Measurements from ENCODE around the gene CIAO2A. TPM values are rescaled to one million over a fixed set of nuclear protein-coding genes. Genes with fewer than 3 reads are reported as not detected.

CIAO2A gene
- total and polyA plus RNA-seq, 4 donors = 41.7 to 48.1 (median 47.3) TPM

- 100% methylated on average over 1 of the region's 1 CpG for WGBS (ENCODE audit: insufficient coverage)
- no peak for DNase-seq (ENCODE audit: low read depth in 4 of 6, low spot score in 6 of 6)
- H3K27me3 ChIP-seq (ENCODE audit: control insufficient read depth, insufficient read depth, low read length) = peaks cover 9% of the 10 kb centered on the region
These were observed 44.7 kb downstream of the CIAO2A start for GRCh38 chr15:64048781-64049460.

GRCh38 chr15:64046421-64047153, 47.1 kb downstream of the CIAO2A start, which contains the start of gene DAPK2:
TSS of gene DAPK2 (minus strand) at chr15:64046485. CDS start at chr15:64040261, 6,224 bp downstream.
- peak within 1 kb of the TSS; percentile 41 for H3K4me3 ChIP-seq (ENCODE audit: low read depth, low read length)
- H3K4me1 ChIP-seq (ENCODE audit: control insufficient read depth, insufficient read depth, low read length) = peaks cover 19% of the 10 kb centered on the region
- peak; percentile 10 to 84 (median 41) for DNase-seq (ENCODE audit: low read depth in 4 of 6, low spot score in 6 of 6)
- WGBS (ENCODE audit: insufficient coverage) = under 1% methylated on average over 43 of the region's 50 CpGs
- no peaks in the 10 kb centered on the region for H3K36me3 ChIP-seq (ENCODE audit: control insufficient read depth, insufficient read depth, low read length)
- no peaks in the 10 kb centered on the region for H3K9me3 ChIP-seq (ENCODE audit: control insufficient read depth, insufficient read depth, low read length)
- no peak within 1 kb of the TSS for H3K27ac ChIP-seq (ENCODE audit: low read depth, low read length)
- peaks cover 9% of the 10 kb centered on the region for H3K27me3 ChIP-seq (ENCODE audit: control insufficient read depth, insufficient read depth, low read length)

More at GRCh38 chr15:64048781-64049460, 44.7 kb downstream of the CIAO2A start:
- H3K4me1 ChIP-seq (ENCODE audit: control insufficient read depth, insufficient read depth, low read length) = peaks cover 19% of the 10 kb centered on the region
- H3K4me3 ChIP-seq (ENCODE audit: low read depth, low read length) = no peak overlapping the region
- H3K36me3 ChIP-seq (ENCODE audit: control insufficient read depth, insufficient read depth, low read length) = no peaks in the 10 kb centered on the region
- H3K27ac ChIP-seq (ENCODE audit: low read depth, low read length) = no peak overlapping the region
- H3K9me3 ChIP-seq (ENCODE audit: control insufficient read depth, insufficient read depth, low read length) = no peaks in the 10 kb centered on the region

- Histone ChIP-seq H3K4me3 (ENCODE audit: low read depth, low read length) (peak overlapping the region; percentile 7), H3K27ac (ENCODE audit: low read depth, low read length) (no peak overlapping the region), H3K27me3 (ENCODE audit: control insufficient read depth, insufficient read depth, low read length) (peaks cover 9% of the 10 kb centered on the region), H3K9me3 (ENCODE audit: control insufficient read depth, insufficient read depth, low read length) (no peaks in the 10 kb centered on the region), H3K4me1 (ENCODE audit: control insufficient read depth, insufficient read depth, low read length) (peaks cover 19% of the 10 kb centered on the region), H3K36me3 (ENCODE audit: control insufficient read depth, insufficient read depth, low read length) (no peaks in the 10 kb centered on the region)
- WGBS (ENCODE audit: insufficient coverage) = 10% methylated on average over 70 of the region's 76 CpGs
- DNase-seq (ENCODE audit: low read depth in 4 of 6, low spot score in 6 of 6) = peak in 2 of 6 donors; percentile 3 to 36
These were observed 47.7 kb downstream of the CIAO2A start for GRCh38 chr15:64045774-64046420.

- Histone ChIP-seq H3K9me3 (ENCODE audit: control insufficient read depth, insufficient read depth, low read length) (no peaks in the 10 kb centered on the region), H3K36me3 (ENCODE audit: control insufficient read depth, insufficient read depth, low read length) (no peaks in the 10 kb centered on the region), H3K4me3 (ENCODE audit: low read depth, low read length) (no peak overlapping the region), H3K4me1 (ENCODE audit: control insufficient read depth, insufficient read depth, low read length) (peaks cover 19% of the 10 kb centered on the region), H3K27ac (ENCODE audit: low read depth, low read length) (no peak overlapping the region), H3K27me3 (ENCODE audit: control insufficient read depth, insufficient read depth, low read length) (peaks cover 9% of the 10 kb centered on the region)
- no peak for DNase-seq (ENCODE audit: low read depth in 4 of 6, low spot score in 6 of 6)
- 91% methylated on average over 5 of the region's 5 CpGs for WGBS (ENCODE audit: insufficient coverage)
These were observed 48.6 kb downstream of the CIAO2A start for GRCh38 chr15:64045101-64045435.

GRCh38 chr15:64044300-64045100, 49.1 kb downstream of the CIAO2A start:
- Histone ChIP-seq H3K4me3 (ENCODE audit: low read depth, low read length) (no peak overlapping the region), H3K27ac (ENCODE audit: low read depth, low read length) (no peak overlapping the region)
- DNase-seq (ENCODE audit: low read depth in 4 of 6, low spot score in 6 of 6) = no peak

GRCh38 chr15:64038878-64039610, 54.6 kb downstream of the CIAO2A start:
- no peak overlapping the region for H3K4me3 ChIP-seq (ENCODE audit: low read depth, low read length)
- no peaks in the 10 kb centered on the region for H3K4me1 ChIP-seq (ENCODE audit: control insufficient read depth, insufficient read depth, low read length)
- DNase-seq (ENCODE audit: low read depth in 4 of 6, low spot score in 6 of 6) = no peak
- 83% methylated on average over 1 of the region's 4 CpGs for WGBS (ENCODE audit: insufficient coverage)
- H3K27me3 ChIP-seq (ENCODE audit: control insufficient read depth, insufficient read depth, low read length) = no peaks in the 10 kb centered on the region
- no peak overlapping the region for H3K27ac ChIP-seq (ENCODE audit: low read depth, low read length)
- H3K9me3 ChIP-seq (ENCODE audit: control insufficient read depth, insufficient read depth, low read length) = no peaks in the 10 kb centered on the region
- H3K36me3 ChIP-seq (ENCODE audit: control insufficient read depth, insufficient read depth, low read length) = peaks cover 2% of the 10 kb centered on the region

More at GRCh38 chr15:64044300-64045100, 49.1 kb downstream of the CIAO2A start:
- no peaks in the 10 kb centered on the region for H3K9me3 ChIP-seq (ENCODE audit: control insufficient read depth, insufficient read depth, low read length)
- H3K27me3 ChIP-seq (ENCODE audit: control insufficient read depth, insufficient read depth, low read length) = peaks cover 9% of the 10 kb centered on the region
- WGBS (ENCODE audit: insufficient coverage) = 87% methylated on average over 6 of the region's 7 CpGs
- H3K4me1 ChIP-seq (ENCODE audit: control insufficient read depth, insufficient read depth, low read length) = peaks cover 19% of the 10 kb centered on the region
- H3K36me3 ChIP-seq (ENCODE audit: control insufficient read depth, insufficient read depth, low read length) = no peaks in the 10 kb centered on the region

GRCh38 chr15:64037966-64038365, 55.7 kb downstream of the CIAO2A start:
- no peak overlapping the region for H3K4me3 ChIP-seq (ENCODE audit: low read depth, low read length)
- WGBS (ENCODE audit: insufficient coverage) = 77% methylated on average over 1 of the region's 2 CpGs

GRCh38 chr15:64037116-64037515, 56.5 kb downstream of the CIAO2A start:
- DNase-seq (ENCODE audit: low read depth in 4 of 6, low spot score in 6 of 6) = no peak
- Histone ChIP-seq H3K27me3 (ENCODE audit: control insufficient read depth, insufficient read depth, low read length) (no peaks in the 10 kb centered on the region), H3K27ac (ENCODE audit: low read depth, low read length) (no peak overlapping the region), H3K4me3 (ENCODE audit: low read depth, low read length) (no peak overlapping the region), H3K36me3 (ENCODE audit: control insufficient read depth, insufficient read depth, low read length) (peaks cover 2% of the 10 kb centered on the region), H3K9me3 (ENCODE audit: control insufficient read depth, insufficient read depth, low read length) (no peaks in the 10 kb centered on the region), H3K4me1 (ENCODE audit: control insufficient read depth, insufficient read depth, low read length) (no peaks in the 10 kb centered on the region)
- WGBS (ENCODE audit: insufficient coverage) = 95% methylated on average over 3 of the region's 3 CpGs

More at GRCh38 chr15:64037966-64038365, 55.7 kb downstream of the CIAO2A start:
- Histone ChIP-seq H3K27ac (ENCODE audit: low read depth, low read length) (no peak overlapping the region), H3K27me3 (ENCODE audit: control insufficient read depth, insufficient read depth, low read length) (no peaks in the 10 kb centered on the region), H3K9me3 (ENCODE audit: control insufficient read depth, insufficient read depth, low read length) (no peaks in the 10 kb centered on the region), H3K4me1 (ENCODE audit: control insufficient read depth, insufficient read depth, low read length) (no peaks in the 10 kb centered on the region), H3K36me3 (ENCODE audit: control insufficient read depth, insufficient read depth, low read length) (peaks cover 2% of the 10 kb centered on the region)
- DNase-seq (ENCODE audit: low read depth in 4 of 6, low spot score in 6 of 6) = no peak
